Liver (tissue), 3 donors: Measurements from ENCODE around the gene EMP2.

Experiments
- ATF3 ChIP-seq: IDR thresholded peaks from 2 replicates; pipeline ENCODE4 v1.6.1; 2016; ENCODE audit warnings: antibody characterized with exemption
- EGR1 ChIP-seq, 2 donors: IDR thresholded peaks; 2 replicates each; pipeline ENCODE4 v1.6.1; 2016 to 2018; ENCODE audit warnings: antibody characterized with exemption in 2 of 2, low read depth in 2 of 2
- FOXA2 ChIP-seq: IDR thresholded peaks from 2 replicates; pipeline ENCODE4 v1.6.1; 2016; ENCODE audit warnings: antibody characterized with exemption
- JUND ChIP-seq, 2 donors: IDR thresholded peaks; 2 replicates each; pipeline ENCODE4 v1.6.1; 2016; ENCODE audit warnings: antibody characterized with exemption in 2 of 2
- MAX ChIP-seq: IDR thresholded peaks from 2 replicates; pipeline ENCODE4 v1.6.1; 2016; ENCODE audit warnings: antibody characterized with exemption
- NR2F2 ChIP-seq: IDR thresholded peaks from 2 replicates; pipeline ENCODE4 v1.6.1; 2016; ENCODE audit warnings: antibody characterized with exemption
- REST ChIP-seq: IDR thresholded peaks from 2 replicates; pipeline ENCODE4 v1.6.1; 2016; ENCODE audit warnings: antibody characterized with exemption, mild to moderate bottlenecking
- SP1 ChIP-seq: IDR thresholded peaks from 2 replicates; pipeline ENCODE4 v1.6.1; 2018; ENCODE audit warnings: antibody characterized with exemption, mild to moderate bottlenecking
- YY1 ChIP-seq: IDR thresholded peaks from 2 replicates; pipeline ENCODE4 v1.6.1; 2016; ENCODE audit warnings: antibody characterized with exemption, mild to moderate bottlenecking
- TF ChIP-seq, protein P1 (sequence below): fragments of 150-350 bp; IDR thresholded peaks from 2 replicates; pipeline ENCODE4 v1.5.1; 2017; ENCODE audit warnings: improper control_type of control experiment, low read depth, low read length; ENCODE audit not compliant: missing input control
- donor health status: healthy.
- donor health status: healthy.

DNA sequence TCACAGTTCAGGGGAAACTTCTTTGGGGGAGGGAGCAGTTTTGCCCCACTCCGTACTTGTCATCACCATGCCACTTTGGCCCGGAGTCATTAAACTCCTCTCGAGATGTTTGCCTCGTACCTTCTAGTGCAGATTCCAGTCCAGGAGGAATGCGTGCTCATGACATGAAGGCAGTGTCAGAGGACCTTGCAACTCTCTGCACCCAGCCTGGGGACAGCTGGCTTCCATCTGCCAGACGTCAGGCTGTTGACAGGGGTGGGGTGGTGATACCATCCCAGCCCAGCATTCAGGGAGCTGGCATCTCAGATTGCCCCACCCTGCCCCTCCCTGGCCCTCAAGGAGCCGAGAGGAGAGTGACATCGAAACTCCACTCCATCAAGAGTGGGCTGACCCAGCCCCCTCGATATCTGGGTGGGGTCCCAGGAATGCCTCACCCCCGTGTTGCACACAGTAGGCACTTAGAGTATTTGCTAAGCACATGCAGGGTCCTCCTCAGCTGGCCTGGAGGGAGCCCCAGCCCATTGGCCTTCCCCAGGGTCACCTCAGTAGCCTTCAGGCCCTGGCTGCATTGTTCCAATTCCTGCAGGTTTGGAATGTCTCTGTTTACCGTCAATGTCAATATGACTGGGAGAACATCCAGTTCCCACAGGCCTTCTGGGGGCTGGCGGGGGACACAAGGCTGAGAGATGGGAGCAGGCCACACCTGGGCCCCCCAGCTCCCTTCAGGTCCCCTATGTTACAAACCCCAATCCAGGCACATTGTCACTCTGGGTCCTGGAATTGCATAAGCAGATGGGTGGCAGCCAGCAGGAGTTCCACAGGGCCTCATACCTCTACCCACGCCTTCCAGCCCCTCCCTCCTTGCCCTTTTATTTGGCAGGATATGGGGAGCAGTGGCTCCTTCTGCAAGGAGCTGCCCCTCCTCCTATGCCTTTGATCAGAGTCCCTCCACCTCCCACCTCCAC lies 21.3 kb upstream of the EMP2 start:
- TF ChIP-seq, protein P1, sequence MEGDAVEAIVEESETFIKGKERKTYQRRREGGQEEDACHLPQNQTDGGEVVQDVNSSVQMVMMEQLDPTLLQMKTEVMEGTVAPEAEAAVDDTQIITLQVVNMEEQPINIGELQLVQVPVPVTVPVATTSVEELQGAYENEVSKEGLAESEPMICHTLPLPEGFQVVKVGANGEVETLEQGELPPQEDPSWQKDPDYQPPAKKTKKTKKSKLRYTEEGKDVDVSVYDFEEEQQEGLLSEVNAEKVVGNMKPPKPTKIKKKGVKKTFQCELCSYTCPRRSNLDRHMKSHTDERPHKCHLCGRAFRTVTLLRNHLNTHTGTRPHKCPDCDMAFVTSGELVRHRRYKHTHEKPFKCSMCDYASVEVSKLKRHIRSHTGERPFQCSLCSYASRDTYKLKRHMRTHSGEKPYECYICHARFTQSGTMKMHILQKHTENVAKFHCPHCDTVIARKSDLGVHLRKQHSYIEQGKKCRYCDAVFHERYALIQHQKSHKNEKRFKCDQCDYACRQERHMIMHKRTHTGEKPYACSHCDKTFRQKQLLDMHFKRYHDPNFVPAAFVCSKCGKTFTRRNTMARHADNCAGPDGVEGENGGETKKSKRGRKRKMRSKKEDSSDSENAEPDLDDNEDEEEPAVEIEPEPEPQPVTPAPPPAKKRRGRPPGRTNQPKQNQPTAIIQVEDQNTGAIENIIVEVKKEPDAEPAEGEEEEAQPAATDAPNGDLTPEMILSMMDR: no peak
- no peak for TF ChIP-seq REST
- no peak for TF ChIP-seq NR2F2
- TF ChIP-seq SP1: peak; percentile 69
- no peak for TF ChIP-seq MAX
- TF ChIP-seq ATF3: no peak
- TF ChIP-seq YY1: no peak
- no peak for TF ChIP-seq JUND (IDR thresholded peaks at IDR 0.05)
- TF ChIP-seq EGR1 (IDR thresholded peaks at IDR 0.05; ENCODE audit: low read depth in 2 of 2): peak in 1 of 2 donors; percentile 20
- peak; percentile 66 for TF ChIP-seq FOXA2
